GM19455 (cell line): ENCODE measurements around the gene LEO1.
"Not testable (repeated sequence)": the region's sequence is repeated elsewhere in the genome, so short reads cannot be mapped to it uniquely, and the experiment has no call there.

Experiments used
- ATAC-seq: cut with Tn5 transposase; IDR thresholded peaks from one replicate; pipeline ENCODE4 v1.9.1; 2021; ENCODE audit not compliant: unreplicated experiment

Gene LEO1

GRCh38 chr15:52004806-52005205 lies 33.2 kb upstream of the LEO1 start:
- ATAC-seq: no peak

- no peak for ATAC-seq
Observed at GRCh38 chr15:52003710-52004109, 32.1 kb upstream of the LEO1 start.

- not testable (repeated sequence) for ATAC-seq
Observed at GRCh38 chr15:52003089-52003488, 31.5 kb upstream of the LEO1 start.

- no peak for ATAC-seq
Observed at GRCh38 chr15:52002351-52002750, 30.8 kb upstream of the LEO1 start.

- no peak for ATAC-seq
Observed at GRCh38 chr15:51992953-51993352, 21.4 kb upstream of the LEO1 start.

- ATAC-seq: no peak
Observed at GRCh38 chr15:51991141-51991540, 19.6 kb upstream of the LEO1 start.

- no peak for ATAC-seq
Observed at GRCh38 chr15:51982770-51983103, 11.2 kb upstream of the LEO1 start.

GRCh38 chr15:51982013-51982769 lies 10.6 kb upstream of the LEO1 start:
- peak; percentile 92 for ATAC-seq

GRCh38 chr15:51973775-51974174 lies 2.2 kb upstream of the LEO1 start:
- no peak for ATAC-seq

GRCh38 chr15:51973220-51973619 lies 1.6 kb upstream of the LEO1 start:
- ATAC-seq: no peak

GRCh38 chr15:51971032-51971374 lies 575 bp downstream of the LEO1 start:
- peak; percentile 27 for ATAC-seq

- no peak for ATAC-seq
Observed at GRCh38 chr15:51970132-51970817, 1.3 kb downstream of the LEO1 start.

- no peak for ATAC-seq
Observed at GRCh38 chr15:51969728-51970127, 1.9 kb downstream of the LEO1 start.

GRCh38 chr15:51967583-51967982 lies 4.0 kb downstream of the LEO1 start:
- no peak for ATAC-seq

- ATAC-seq: no peak
Observed at GRCh38 chr15:51966192-51966591, 5.4 kb downstream of the LEO1 start.

GRCh38 chr15:51965691-51966090 lies 5.9 kb downstream of the LEO1 start:
- ATAC-seq: no peak

- no peak for ATAC-seq
Observed at GRCh38 chr15:51955504-51955903, 16.1 kb downstream of the LEO1 start.

GRCh38 chr15:51952805-51953204 lies 18.8 kb downstream of the LEO1 start:
- no peak for ATAC-seq

- ATAC-seq: no peak
Observed at GRCh38 chr15:51947124-51947523, 24.5 kb downstream of the LEO1 start.

- ATAC-seq: no peak
Observed at GRCh38 chr15:51939216-51939615, 32.4 kb downstream of the LEO1 start.

GRCh38 chr15:51938286-51938685 lies 33.3 kb downstream of the LEO1 start:
- no peak for ATAC-seq

- ATAC-seq: peak; percentile 22
Observed at GRCh38 chr15:51936105-51936478, 35.5 kb downstream of the LEO1 start.
